Islet precursor cell (in vitro differentiated cells): Measurements from ENCODE around the gene SMCHD1.
A peak's percentile ranks its signal among the peaks of the same experiment; 100 is the strongest.
"Not testable (repeated sequence)": the region's sequence is repeated elsewhere in the genome, so short reads cannot be mapped to it uniquely, and the experiment has no call there.

Source experiments
- DNase-seq: peaks from one replicate; pipeline ENCODE4 v3.0.0-alpha.2; 2018

SMCHD1 gene

GRCh38 chr18:2723207-2723606 lies 67.7 kb downstream of the SMCHD1 start:
- DNase-seq, result peak; percentile 66

GRCh38 chr18:2729757-2730156 lies 74.2 kb downstream of the SMCHD1 start:
- no peak for DNase-seq

GRCh38 chr18:2736823-2737222 lies 81.3 kb downstream of the SMCHD1 start:
- no peak for DNase-seq

- not testable (repeated sequence) for DNase-seq
Observed at GRCh38 chr18:2740082-2740481, 84.6 kb downstream of the SMCHD1 start.

GRCh38 chr18:2746274-2746673 lies 90.7 kb downstream of the SMCHD1 start:
- no peak for DNase-seq

GRCh38 chr18:2758309-2758708 lies 102.8 kb downstream of the SMCHD1 start:
- DNase-seq, result no peak

GRCh38 chr18:2774669-2775068 lies 119.1 kb downstream of the SMCHD1 start:
- DNase-seq, result no peak

- DNase-seq, result no peak
Observed at GRCh38 chr18:2776601-2777000, 121.1 kb downstream of the SMCHD1 start.

- DNase-seq, result no peak
Observed at GRCh38 chr18:2777241-2777640, 121.7 kb downstream of the SMCHD1 start.

GRCh38 chr18:2780750-2781149 lies 125.2 kb downstream of the SMCHD1 start:
- DNase-seq, result no peak

GRCh38 chr18:2787225-2787624 lies 131.7 kb downstream of the SMCHD1 start:
- DNase-seq, result no peak

GRCh38 chr18:2792395-2792794 lies 136.9 kb downstream of the SMCHD1 start:
- no peak for DNase-seq

- no peak for DNase-seq
Observed at GRCh38 chr18:2794159-2794558, 138.6 kb downstream of the SMCHD1 start.

- DNase-seq, result no peak
Observed at GRCh38 chr18:2797951-2798350, 142.4 kb downstream of the SMCHD1 start.

- DNase-seq, result no peak
Observed at GRCh38 chr18:2799369-2799768, 143.8 kb downstream of the SMCHD1 start.

GRCh38 chr18:2805970-2806943 lies 150.7 kb downstream of the SMCHD1 start:
- no peak for DNase-seq

GRCh38 chr18:2808640-2809039 lies 153.1 kb downstream of the SMCHD1 start:
- not testable (repeated sequence) for DNase-seq

GRCh38 chr18:2809666-2810183 lies 154.2 kb downstream of the SMCHD1 start:
- not testable (repeated sequence) for DNase-seq

- DNase-seq, result no peak
Observed at GRCh38 chr18:2811416-2811815, 155.9 kb downstream of the SMCHD1 start.

- no peak for DNase-seq
Observed at GRCh38 chr18:2814928-2815327, 159.4 kb downstream of the SMCHD1 start.

GRCh38 chr18:2818281-2818680 lies 162.8 kb downstream of the SMCHD1 start:
- DNase-seq, result no peak

- DNase-seq, result no peak
Observed at GRCh38 chr18:2821695-2822094, 166.2 kb downstream of the SMCHD1 start.

- DNase-seq, result no peak
Observed at GRCh38 chr18:2822213-2822921, 166.8 kb downstream of the SMCHD1 start.

- DNase-seq, result no peak
Observed at GRCh38 chr18:2823202-2823601, 167.7 kb downstream of the SMCHD1 start.
